ENCODE results near the gene GPC1. TPM values are rescaled to one million over a fixed set of nuclear protein-coding genes. Genes with fewer than 3 reads are reported as not detected.

GPC1 gene
- total RNA-seq, 4 donors from 2014 or later, result 117 to 153 (median 144) TPM

DNA sequence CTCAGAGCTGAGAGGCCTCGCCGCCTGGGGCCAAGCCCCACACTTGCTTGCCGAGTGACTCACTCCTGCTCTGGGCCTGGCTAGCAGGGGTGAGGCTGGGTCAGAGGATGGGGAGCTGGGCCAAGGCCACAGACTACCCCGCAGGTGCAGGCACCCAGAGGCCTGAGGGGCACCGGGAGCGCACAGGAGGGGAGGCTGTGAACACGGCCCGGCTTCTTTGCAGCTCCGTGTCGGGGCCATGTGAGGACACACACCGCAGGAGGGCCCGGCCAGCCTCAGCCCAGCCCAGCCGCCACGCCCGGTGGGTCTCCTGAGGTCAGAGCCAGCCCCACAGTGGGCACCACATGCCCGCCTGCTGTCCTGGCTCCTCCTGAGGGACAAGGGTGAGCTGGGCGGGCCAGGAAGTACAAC is 8.4 kb downstream of the GPC1 start:
- H3K4me1 ChIP-seq, result peaks cover 0 to 68% (median 0%) of the 10 kb centered on the region in 4 donors
- TF ChIP-seq, protein P1, sequence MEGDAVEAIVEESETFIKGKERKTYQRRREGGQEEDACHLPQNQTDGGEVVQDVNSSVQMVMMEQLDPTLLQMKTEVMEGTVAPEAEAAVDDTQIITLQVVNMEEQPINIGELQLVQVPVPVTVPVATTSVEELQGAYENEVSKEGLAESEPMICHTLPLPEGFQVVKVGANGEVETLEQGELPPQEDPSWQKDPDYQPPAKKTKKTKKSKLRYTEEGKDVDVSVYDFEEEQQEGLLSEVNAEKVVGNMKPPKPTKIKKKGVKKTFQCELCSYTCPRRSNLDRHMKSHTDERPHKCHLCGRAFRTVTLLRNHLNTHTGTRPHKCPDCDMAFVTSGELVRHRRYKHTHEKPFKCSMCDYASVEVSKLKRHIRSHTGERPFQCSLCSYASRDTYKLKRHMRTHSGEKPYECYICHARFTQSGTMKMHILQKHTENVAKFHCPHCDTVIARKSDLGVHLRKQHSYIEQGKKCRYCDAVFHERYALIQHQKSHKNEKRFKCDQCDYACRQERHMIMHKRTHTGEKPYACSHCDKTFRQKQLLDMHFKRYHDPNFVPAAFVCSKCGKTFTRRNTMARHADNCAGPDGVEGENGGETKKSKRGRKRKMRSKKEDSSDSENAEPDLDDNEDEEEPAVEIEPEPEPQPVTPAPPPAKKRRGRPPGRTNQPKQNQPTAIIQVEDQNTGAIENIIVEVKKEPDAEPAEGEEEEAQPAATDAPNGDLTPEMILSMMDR (IDR thresholded peaks at IDR 0.05), result no peak
- TF ChIP-seq POLR2A (IDR thresholded peaks at IDR 0.05) (no peak), EP300 (IDR thresholded peaks at IDR 0.05) (no peak)
- no peaks in the 10 kb centered on the region for H3K9me3 ChIP-seq
- 79 to 89% methylated on average over 12 to 17 of the region's 17 CpGs for WGBS, 2 donors
- no peaks in the 10 kb centered on the region for H3K27me3 ChIP-seq
- peak overlapping the region in 1 of 4 donors; percentile 21 for H3K27ac ChIP-seq
- no peak for DNase-seq (ENCODE audit: low spot score in 2 of 2)
- H3K36me3 ChIP-seq, result peaks cover 0 to 21% (median 0%) of the 10 kb centered on the region in 3 donors
- H3K4me3 ChIP-seq, result no peak overlapping the region

DNA sequence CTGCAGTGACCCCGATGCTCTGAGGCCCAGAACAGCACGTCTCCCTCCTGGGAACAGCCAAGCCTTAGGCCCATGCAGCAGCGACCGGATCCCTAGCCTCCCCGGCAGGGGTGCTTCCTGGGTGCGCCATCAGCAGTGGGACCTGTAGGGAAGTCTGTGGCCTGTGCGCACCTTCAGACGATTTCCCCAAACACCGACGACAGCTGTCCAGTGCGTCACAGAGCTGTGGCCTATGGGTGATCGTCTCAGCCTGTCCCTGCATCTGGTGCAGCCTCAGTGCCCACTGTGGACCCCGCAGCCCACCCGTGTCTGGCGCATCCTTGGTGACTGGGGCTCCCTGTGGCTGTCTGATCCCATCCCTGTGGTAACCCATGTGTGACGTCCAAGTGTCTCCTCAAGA is 9.0 kb downstream of the GPC1 start:
- no peak for DNase-seq (ENCODE audit: low spot score in 2 of 2)
- H3K27ac ChIP-seq, result no peak overlapping the region
- no peak overlapping the region for H3K4me3 ChIP-seq
- H3K27me3 ChIP-seq, result no peaks in the 10 kb centered on the region
- TF ChIP-seq, protein P1 (IDR thresholded peaks at IDR 0.05), result no peak
- TF ChIP-seq EP300 (IDR thresholded peaks at IDR 0.05), result no peak
- TF ChIP-seq POLR2A (IDR thresholded peaks at IDR 0.05), result no peak
- H3K9me3 ChIP-seq, result no peaks in the 10 kb centered on the region
- WGBS, 2 donors, result 87 to 92% methylated on average over 6 to 13 of the region's 16 CpGs
- peaks cover 0 to 64% (median 0%) of the 10 kb centered on the region in 4 donors for H3K4me1 ChIP-seq
- H3K36me3 ChIP-seq, result peaks cover 0 to 21% (median 0%) of the 10 kb centered on the region in 3 donors

DNA sequence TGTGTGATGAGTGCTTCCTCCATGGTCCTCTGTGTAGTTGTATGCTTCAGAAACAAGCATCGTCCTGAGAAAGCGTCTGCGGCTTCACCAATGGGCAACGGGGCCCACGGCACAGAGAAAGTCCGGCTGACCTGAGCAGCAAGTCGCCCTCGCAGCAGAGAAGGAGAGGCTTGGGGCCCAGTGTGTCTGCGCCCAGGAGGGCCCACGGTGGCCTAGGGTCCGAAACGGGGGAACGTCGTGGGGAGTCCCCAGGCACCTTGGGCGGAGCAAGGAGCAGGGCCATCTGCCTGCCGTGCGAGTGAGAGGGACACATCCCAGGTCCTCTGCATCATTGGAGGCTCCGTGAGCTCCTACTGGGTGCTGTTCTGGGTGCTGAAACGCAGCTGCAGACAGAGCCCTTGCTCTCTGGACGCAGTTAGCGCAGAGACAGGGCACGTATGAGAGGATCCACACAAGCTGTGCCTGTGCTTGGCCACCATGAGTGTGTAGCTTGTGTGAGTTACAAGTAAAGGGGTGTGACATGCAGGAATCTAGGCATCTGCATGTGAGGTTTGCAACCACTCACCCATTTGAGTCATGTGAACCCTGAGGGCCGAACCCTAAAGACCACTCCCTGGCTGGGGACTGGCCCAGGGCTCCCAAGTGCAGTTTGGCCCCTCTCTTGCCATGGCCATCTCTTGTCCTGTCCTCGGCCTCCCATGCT is 10.6 kb downstream of the GPC1 start:
- no peaks in the 10 kb centered on the region for H3K9me3 ChIP-seq
- no peaks in the 10 kb centered on the region for H3K27me3 ChIP-seq
- TF ChIP-seq EP300 (IDR thresholded peaks at IDR 0.05) (no peak), POLR2A (IDR thresholded peaks at IDR 0.05) (no peak)
- TF ChIP-seq, protein P1 (IDR thresholded peaks at IDR 0.05), result no peak
- peaks cover 0 to 21% (median 0%) of the 10 kb centered on the region in 3 donors for H3K36me3 ChIP-seq
- no peak overlapping the region for H3K27ac ChIP-seq
- no peak for DNase-seq (ENCODE audit: low spot score in 2 of 2)
- WGBS, 2 donors, result 75 to 84% methylated on average over 19 to 22 of the region's 24 CpGs
- H3K4me3 ChIP-seq, result no peak overlapping the region
- peaks cover 0 to 67% (median 10%) of the 10 kb centered on the region in 4 donors for H3K4me1 ChIP-seq

DNA sequence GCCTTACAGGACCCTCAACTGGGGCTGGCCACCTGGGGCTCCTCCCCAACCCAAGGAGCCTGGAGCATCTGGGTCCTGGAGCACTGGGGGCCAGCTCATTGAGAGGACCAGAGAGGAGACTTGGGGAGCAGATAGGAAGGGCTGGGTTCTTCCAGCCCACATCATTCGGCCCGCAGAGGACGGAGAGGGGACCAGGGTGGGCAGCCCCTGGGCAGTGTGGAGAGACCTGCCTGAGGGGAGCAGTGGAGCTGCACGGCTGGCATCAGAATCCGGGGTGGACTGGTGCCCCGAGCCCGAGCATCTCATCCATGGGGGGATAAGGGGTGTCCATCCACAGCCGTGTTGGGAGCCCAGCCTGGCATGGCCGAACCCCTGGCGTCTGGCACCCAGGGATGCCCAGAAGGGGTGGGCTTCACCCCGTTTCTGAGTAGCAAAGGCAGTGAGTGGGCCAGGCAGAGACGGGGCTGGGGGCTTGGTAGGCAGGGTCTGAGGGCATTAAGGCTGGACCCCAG is 11.3 kb downstream of the GPC1 start:
- Histone ChIP-seq H3K36me3 (peaks cover 0 to 21% (median 0%) of the 10 kb centered on the region in 3 donors), H3K27ac (no peak overlapping the region), H3K9me3 (no peaks in the 10 kb centered on the region), H3K4me1 (peaks cover 0 to 67% (median 15%) of the 10 kb centered on the region in 4 donors), H3K4me3 (no peak overlapping the region), H3K27me3 (peaks cover 0 to under 1% of the 10 kb centered on the region in 2 donors)
- no peak for DNase-seq (ENCODE audit: low spot score in 2 of 2)
- TF ChIP-seq POLR2A (IDR thresholded peaks at IDR 0.05), result no peak
- TF ChIP-seq, protein P1 (IDR thresholded peaks at IDR 0.05), result no peak
- no peak for TF ChIP-seq EP300 (IDR thresholded peaks at IDR 0.05)
- 83 to 90% methylated on average over 12 of the region's 12 CpGs for WGBS, 2 donors

DNA sequence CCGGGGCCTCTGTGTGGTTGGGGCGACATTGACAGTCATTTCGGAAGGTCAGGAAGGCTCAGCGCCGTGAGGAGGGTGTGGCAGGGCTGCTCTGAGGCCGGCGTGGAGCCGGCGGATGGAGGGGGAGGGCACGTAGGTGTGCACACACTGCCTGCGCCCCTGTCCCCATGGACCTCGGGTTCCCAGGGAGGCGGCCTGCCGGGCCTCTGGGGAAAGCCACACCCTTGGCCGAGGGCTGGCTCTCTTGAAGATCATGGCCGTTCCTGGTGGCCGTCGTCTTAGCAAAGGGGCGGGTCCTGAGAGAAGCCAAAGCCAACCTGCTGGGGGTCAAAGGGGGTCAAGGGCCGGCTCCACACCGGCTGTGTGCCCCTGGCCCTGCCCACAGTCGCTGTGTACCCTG is 11.9 kb downstream of the GPC1 start:
- H3K36me3 ChIP-seq, result peaks cover 0 to 21% (median 0%) of the 10 kb centered on the region in 3 donors
- H3K4me1 ChIP-seq, result peaks cover 0 to 68% (median 21%) of the 10 kb centered on the region in 4 donors
- TF ChIP-seq EP300 (IDR thresholded peaks at IDR 0.05) (no peak), POLR2A (IDR thresholded peaks at IDR 0.05) (no peak)
- TF ChIP-seq, protein P1 (IDR thresholded peaks at IDR 0.05), result no peak
- H3K27ac ChIP-seq, result no peak overlapping the region
- 63 to 66% methylated on average over 22 of the region's 22 CpGs for WGBS, 2 donors
- H3K4me3 ChIP-seq, result no peak overlapping the region
- H3K27me3 ChIP-seq, result peaks cover 0 to 6% of the 10 kb centered on the region in 2 donors
- no peak for DNase-seq (ENCODE audit: low spot score in 2 of 2)
- H3K9me3 ChIP-seq, result no peaks in the 10 kb centered on the region

All from tibial nerve (tissue), 4 donors.